OCI-LY3 (cell line): Measurements from ENCODE around the gene B4GALT6.

Source experiments
- H2AFZ ChIP-seq: fragments of 200-600, 300-600 bp; shearing (Covaris generic); 2 replicates; pipeline ENCODE4 v1.6.0; 2014; ENCODE audit warnings: antibody characterized with exemption, low read depth, low read length
- H3K27ac ChIP-seq: fragments of 200-600, 300-600 bp; sonication (generic); 2 replicates; pipeline ENCODE4 v1.5.1; 2014; ENCODE audit warnings: mild to moderate bottlenecking, low read length, moderate library complexity, mixed read lengths
- H3K27me3 ChIP-seq: fragments of 200-600, 300-600 bp; sonication (generic); 2 replicates; pipeline ENCODE4 v1.6.1; 2014; ENCODE audit warnings: low read depth, low read length, mixed read lengths
- H3K36me3 ChIP-seq: fragments of 200-600, 300-600 bp; sonication (generic); replicated peaks from 2 replicates; pipeline ENCODE3; 2014; ENCODE audit warnings: low read depth, low read length, mixed read lengths
- H3K4me1 ChIP-seq: fragments of 300-600, 200-600 bp; sonication (generic); 2 replicates; pipeline ENCODE4 v1.6.1; 2014; ENCODE audit warnings: low read length, mixed read lengths
- H3K4me2 ChIP-seq: fragments of 200-600, 300-600 bp; sonication (generic); 2 replicates; pipeline ENCODE4 v1.6.1; 2014; ENCODE audit warnings: low read length, mixed read lengths
- H3K4me3 ChIP-seq: fragments of 300-600, 200-600 bp; sonication (generic); 2 replicates; pipeline ENCODE4 v1.5.1; 2014; ENCODE audit warnings: antibody characterized with exemption, mild to moderate bottlenecking, low read length, moderate library complexity
- H3K79me2 ChIP-seq: fragments of 300-600, 200-600 bp; shearing (Covaris generic); 2 replicates; pipeline ENCODE4 v1.6.1; 2014; ENCODE audit warnings: mild to moderate bottlenecking, low read length, mixed read lengths
- H3K9ac ChIP-seq: fragments of 300-600, 200-600 bp; shearing (Covaris generic); 2 replicates; pipeline ENCODE4 v1.6.0; 2014; ENCODE audit warnings: mild to moderate bottlenecking, low read length, moderate library complexity
- H3K9me3 ChIP-seq: fragments of 200-600, 300-600 bp; shearing (Covaris generic); 2 replicates; pipeline ENCODE4 v1.6.1; 2014; ENCODE audit warnings: low read length, mixed read lengths; ENCODE audit not compliant: insufficient read depth
- H4K20me1 ChIP-seq: fragments of 200-600, 300-600 bp; sonication (generic); 2 replicates; pipeline ENCODE4 v1.6.1; 2016; ENCODE audit warnings: low read length, mixed read lengths; ENCODE audit not compliant: insufficient read depth
- CTCF ChIP-seq: fragments of 200-600, 300-600 bp; sonication (generic); IDR thresholded peaks from 2 replicates; pipeline ENCODE4 v1.5.1; 2014; ENCODE audit warnings: antibody characterized with exemption, low read length, low read depth
- EZH2phosphoT487 ChIP-seq: fragments of 200-600 bp; shearing (Covaris generic); IDR thresholded peaks from 2 replicates; pipeline ENCODE4 v1.6.1; 2018; ENCODE audit warnings: antibody characterized with exemption, mixed run types, low read depth

Gene B4GALT6

DNA sequence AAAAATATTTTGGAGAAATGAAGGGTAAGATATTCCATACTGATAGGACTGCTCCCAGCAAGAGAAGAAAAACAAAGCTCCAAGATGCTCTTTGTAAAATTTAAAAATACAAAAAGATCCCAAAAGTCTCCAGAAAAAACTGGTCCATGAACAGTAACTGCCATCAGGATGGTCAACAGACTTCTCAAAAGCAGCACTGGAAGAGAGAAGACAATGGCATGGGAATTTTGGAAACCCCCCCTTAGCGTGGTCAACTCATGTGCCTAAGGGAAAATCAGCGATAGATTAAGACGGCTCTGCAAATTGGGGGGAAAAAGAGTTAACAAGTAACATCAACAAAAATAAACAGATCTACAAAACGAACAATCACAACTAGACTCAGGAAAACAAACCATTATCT is 23.6 kb downstream of the B4GALT6 start:
- Histone ChIP-seq H3K79me2 (no peaks in the 10 kb centered on the region), H3K4me3 (no peak overlapping the region), H4K20me1 (no peaks in the 10 kb centered on the region), H3K9ac (no peak overlapping the region), H3K4me1 (peaks cover 41% of the 10 kb centered on the region), H3K9me3 (no peaks in the 10 kb centered on the region), H3K36me3 (peaks cover 6% of the 10 kb centered on the region), H3K4me2 (no peak overlapping the region), H3K27ac (no peak overlapping the region), H3K27me3 (no peaks in the 10 kb centered on the region), H2AFZ (no peak overlapping the region)
- TF ChIP-seq EZH2phosphoT487 (no peak), CTCF (no peak)

DNA sequence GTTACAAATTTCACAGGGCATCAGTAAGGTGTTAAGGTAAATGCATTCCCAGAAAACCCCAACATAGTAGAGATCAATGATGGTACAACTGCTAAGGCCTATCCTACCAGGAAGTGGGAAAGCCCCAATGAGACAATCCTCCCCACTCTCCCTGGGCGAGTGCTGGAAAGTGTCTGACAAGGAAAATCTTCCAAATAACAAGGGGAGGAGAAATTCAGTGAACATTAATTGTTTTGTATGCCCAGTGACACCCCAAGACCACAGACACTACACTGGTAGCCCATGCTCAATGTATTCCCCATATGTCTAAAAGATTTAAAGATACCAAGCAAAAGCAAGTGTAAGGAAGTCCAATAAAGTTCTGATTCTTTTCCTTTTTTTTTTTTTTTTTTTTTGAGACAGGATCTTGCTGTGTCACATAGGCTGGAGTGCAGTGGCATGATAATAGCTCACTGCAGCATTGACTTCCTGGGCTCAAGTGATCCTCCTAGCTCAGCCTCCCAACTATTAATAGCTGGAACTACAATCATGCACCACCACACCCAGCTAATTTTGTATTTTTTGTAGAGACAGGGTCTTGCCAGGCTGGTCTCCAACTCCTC is 24.7 kb downstream of the B4GALT6 start:
- Histone ChIP-seq H3K4me2 (peak overlapping the region; percentile 81), H3K4me1 (peaks cover 50% of the 10 kb centered on the region), H3K4me3 (peak overlapping the region; percentile 63), H4K20me1 (no peaks in the 10 kb centered on the region), H3K79me2 (no peaks in the 10 kb centered on the region), H2AFZ (no peak overlapping the region), H3K27ac (peak overlapping the region; percentile 87), H3K9me3 (no peaks in the 10 kb centered on the region), H3K9ac (peak overlapping the region; percentile 24; the same call in 1 of the 2 replicates), H3K36me3 (peaks cover 6% of the 10 kb centered on the region), H3K27me3 (no peaks in the 10 kb centered on the region)
- TF ChIP-seq EZH2phosphoT487, result no peak
- no peak for TF ChIP-seq CTCF

DNA sequence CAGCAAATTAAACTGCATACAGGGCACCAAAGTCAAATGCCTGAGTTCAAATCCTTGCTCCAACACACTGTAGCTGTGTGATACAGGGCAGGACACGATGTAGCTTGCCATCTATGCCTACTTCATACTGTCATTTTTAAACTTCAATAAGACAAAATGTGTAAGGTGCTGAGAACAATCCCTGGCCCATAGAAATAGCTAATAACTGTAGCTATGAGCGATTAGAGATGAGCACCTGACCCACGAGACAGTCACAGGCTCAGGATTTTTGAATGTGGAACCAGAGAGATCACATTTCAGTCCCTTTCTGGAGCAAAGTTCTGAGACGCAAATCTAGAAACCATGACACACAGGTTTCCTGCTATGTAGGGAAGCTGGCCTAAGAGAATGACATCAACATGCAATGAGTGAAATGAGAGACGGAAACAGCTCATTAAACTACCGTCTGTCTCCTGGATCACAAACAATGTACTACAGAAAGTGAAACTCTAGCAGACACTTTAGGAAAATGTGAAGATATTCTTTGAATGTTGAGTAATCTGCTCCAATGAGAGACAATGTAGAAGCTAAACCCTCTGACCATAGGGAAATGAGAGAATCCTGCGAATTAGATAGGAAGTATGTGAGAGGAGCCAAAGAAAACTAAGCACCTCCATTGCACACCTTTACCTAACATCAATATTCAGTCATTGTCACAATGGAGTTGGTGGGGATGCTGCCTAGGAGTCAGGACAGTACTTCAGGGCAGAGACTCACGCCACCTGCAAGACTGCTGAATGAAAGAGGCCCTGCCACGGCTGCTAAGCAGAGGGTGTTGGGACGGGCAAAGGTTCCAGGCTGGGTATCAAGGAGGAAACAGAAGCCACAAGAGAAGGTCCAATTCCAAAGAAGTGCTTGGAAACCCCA is 25.5 kb downstream of the B4GALT6 start:
- H4K20me1 ChIP-seq, result no peaks in the 10 kb centered on the region
- H3K4me2 ChIP-seq, result peak overlapping the region; percentile 81
- no peaks in the 10 kb centered on the region for H3K79me2 ChIP-seq
- H3K9me3 ChIP-seq, result no peaks in the 10 kb centered on the region
- no peak overlapping the region for H2AFZ ChIP-seq
- no peaks in the 10 kb centered on the region for H3K27me3 ChIP-seq
- H3K4me3 ChIP-seq, result peak overlapping the region; percentile 63
- H3K9ac ChIP-seq, result peak overlapping the region; percentile 24; the same call in 1 of the 2 replicates
- H3K27ac ChIP-seq, result peak overlapping the region; percentile 87
- TF ChIP-seq EZH2phosphoT487 (no peak), CTCF (no peak)
- H3K4me1 ChIP-seq, result peaks cover 54% of the 10 kb centered on the region
- peaks cover 3% of the 10 kb centered on the region for H3K36me3 ChIP-seq
